K562 (cell line): Measurements from ENCODE around the gene GOLIM4. TPM values are rescaled to one million over a fixed set of nuclear protein-coding genes. Genes with fewer than 3 reads are reported as not detected.

ENCODE experiments used
- CBX2 ChIP-seq: fragments of 200-600 bp; sonication (generic); IDR thresholded peaks from one replicate; pipeline ENCODE4 v1.6.1; 2012; ENCODE audit warnings: mild to moderate bottlenecking, low read length, inconsistent platforms; ENCODE audit not compliant: insufficient read depth, poor library complexity, severe bottlenecking
- CREBBP ChIP-seq: IDR thresholded peaks from one replicate; pipeline ENCODE4 v1.6.1; 2012; ENCODE audit warnings: low read depth, mild to moderate bottlenecking, control low read depth, inconsistent platforms, low read length
- CSDE1 ChIP-seq, 2 experiments: fragments of 450-650 bp; IDR thresholded peaks; 2 replicates each; pipeline ENCODE4 v1.6.1; 2016; ENCODE audit warnings: mild to moderate bottlenecking in 1 of 2
- DEAF1 ChIP-seq: fragments of 450-650 bp; formaldehyde crosslinking; IDR thresholded peaks from 2 replicates; pipeline ENCODE4 v1.4.0; 2020; ENCODE audit warnings: mild to moderate bottlenecking, moderate library complexity
- FOSL1 ChIP-seq: fragments of 200-800 bp; sonication (Bioruptor generic); conservative IDR thresholded peaks from 2 replicates; pipeline ENCODE4 v1.6.1; 2016; ENCODE audit warnings: missing genetic modification characterization, missing compliant biosample characterization
- GTF2B ChIP-seq: IDR thresholded peaks from 2 replicates; pipeline ENCODE4 v1.6.1; 2011; ENCODE audit not compliant: insufficient read length; ENCODE audit errors: extremely low read depth
- JUNB ChIP-seq: fragments of 450-650 bp; formaldehyde crosslinking; conservative IDR thresholded peaks from 2 replicates; pipeline ENCODE4 v1.4.0; 2020; ENCODE audit warnings: mild to moderate bottlenecking
- PHTF2 ChIP-seq: fragments of 250-450 bp; sonication (Bioruptor Pico); IDR thresholded peaks from 2 replicates; pipeline ENCODE4 v1.5.0; 2021; ENCODE audit warnings: mild to moderate bottlenecking
- POLR2H ChIP-seq: IDR thresholded peaks from 2 replicates; pipeline ENCODE4 v1.6.1; 2016; ENCODE audit warnings: missing genetic modification characterization, low read depth, mild to moderate bottlenecking, control low read depth, missing compliant biosample characterization, moderate library complexity
- SLC30A9 ChIP-seq: fragments of 250-450 bp; sonication (Bioruptor Pico); IDR thresholded peaks from 2 replicates; pipeline ENCODE4 v1.8.0; 2022; ENCODE audit warnings: mild to moderate bottlenecking, moderate library complexity
- SPI1 ChIP-seq: IDR thresholded peaks from 2 replicates; pipeline ENCODE4 v1.6.1; 2011; ENCODE audit warnings: low read depth, low read length, control low read depth, borderline replicate concordance
- ZNF146 ChIP-seq: IDR thresholded peaks from one replicate; pipeline ENCODE4 v1.6.1; 2018; ENCODE audit warnings: missing compliant biosample characterization; ENCODE audit not compliant: unreplicated experiment
- ZNF347 ChIP-seq: fragments of 450-650 bp; formaldehyde crosslinking; IDR thresholded peaks from 2 replicates; pipeline ENCODE4 v1.4.0; 2020; ENCODE audit warnings: low read depth, mild to moderate bottlenecking, moderate library complexity
- ZNF445 ChIP-seq: fragments of 250-450 bp; sonication (Bioruptor Pico); IDR thresholded peaks from 2 replicates; pipeline ENCODE4 v1.4.0; 2020; ENCODE audit warnings: low read depth, mild to moderate bottlenecking, moderate library complexity
- ZNF717 ChIP-seq: fragments of 250-450 bp; sonication (Bioruptor Pico); IDR thresholded peaks from 2 replicates; pipeline ENCODE4 v1.5.0; 2021
- ZNF740 ChIP-seq, 3 experiments: fragments of 200-800 bp in 1 of 3; sonication (Bioruptor generic) in 1 of 3; sonication (generic) in 1 of 3; formaldehyde crosslinking in 1 of 3; IDR thresholded peaks; 2 replicates each; pipeline versions ENCODE4 v1.6.1 to v1.8.0; 2016 to 2022; ENCODE audit warnings: mild to moderate bottlenecking in 2 of 3, missing compliant biosample characterization in 2 of 3, missing genetic modification characterization in 2 of 3, missing genetic modification reagents in 1 of 3
- polyA plus RNA-seq, 8 experiments: library from polyadenylated mRNA; depleted of rRNA in 4 of 8; stranded (reverse) in 5 of 8; unstranded in 3 of 8; fragments of >200 nt; fragmentation: Nextera tagmentation in 2 of 8; fragmentation: Illumina TruSeq in 1 of 8; extraction: Ambion mirVana in 2 of 8; extraction: Trizol in 1 of 8; gene quantifications; 2 replicates each; pipeline versions ENCODE4 v1.2.1 to v1.2.3, GENCODE V29; 2011 to 2014; ENCODE audit warnings: inconsistent platforms in 1 of 8, missing spikeins in 1 of 8
- total RNA-seq, 7 experiments: library from RNA; depleted of rRNA in 6 of 7; stranded (reverse); fragments of >200 nt in 6 of 7; fragmentation: Illumina TruSeq in 2 of 7; extraction: Trizol in 2 of 7; gene quantifications; 2 replicates each; pipeline versions ENCODE4 v1.2.1 to v1.2.3, GENCODE V29; 2011 to 2021; ENCODE audit warnings: low replicate concordance in 1 of 7

The GOLIM4 gene
- total and polyA plus RNA-seq, 9 of the 15 experiments (the other 6 are each of a cell fraction or from before 2014, with no cell fraction given): 9.3 to 39.4 (median 31.0) TPM

- TF ChIP-seq ZNF740 (CRISPR knock-in tag; IDR thresholded peaks at IDR 0.05) (0 out of 2 replicates have a peak, but pooled peaks have one; percentile 9), ZNF740 (tag; IDR thresholded peaks at IDR 0.05) (no peak), ZNF445 (CRISPR knock-in tag) (0 out of 2 replicates have a peak, but pooled peaks have one; percentile 25), ZNF717 (no peak), ZNF146 (CRISPR knock-in tag) (no peak), GTF2B (no peak), DEAF1 (CRISPR knock-in tag) (no peak), FOSL1 (tag) (no peak), SPI1 (no peak), CSDE1 (IDR thresholded peaks at IDR 0.05) (no peak), SLC30A9 (no peak), PHTF2 (CRISPR knock-in tag) (no peak), JUNB (no peak), CBX2 (no peak), CREBBP (no peak), ZNF347 (CRISPR knock-in tag) (no peak), POLR2H (tag) (0 out of 2 replicates have a peak, but pooled peaks have one; percentile 34)
These were observed 507 bp upstream of the GOLIM4 start (continued) for GRCh38 chr3:168096210-168096652.
